IMR-90 (cell line): ENCODE data around the gene ANKRD42.

ENCODE experiments used
- CTCF ChIP-seq: conservative IDR thresholded peaks from 2 replicates; pipeline ENCODE4 v1.5.1; 2012; ENCODE audit warnings: mild to moderate bottlenecking, low read depth, low read length, improper control_type of control experiment
- ELK1 ChIP-seq: fragments of 150-350 bp; IDR thresholded peaks from 2 replicates; pipeline ENCODE4 v1.6.1; 2016; ENCODE audit warnings: low read depth, mild to moderate bottlenecking, low read length, moderate library complexity, borderline replicate concordance
- MAFK ChIP-seq: IDR thresholded peaks from 2 replicates; pipeline ENCODE4 v1.6.1; 2012; ENCODE audit warnings: low read depth, low read length, improper control_type of control experiment
- MAZ ChIP-seq: IDR thresholded peaks from 2 replicates; pipeline ENCODE4 v1.6.1; 2012; ENCODE audit warnings: low read depth, mild to moderate bottlenecking, low read length, improper control_type of control experiment, moderate library complexity, borderline replicate concordance
- MXI1 ChIP-seq: IDR thresholded peaks from 2 replicates; pipeline ENCODE4 v1.6.1; 2012; ENCODE audit warnings: low read depth, mild to moderate bottlenecking, low read length, moderate library complexity, borderline replicate concordance
- POLR2A ChIP-seq: IDR thresholded peaks from 2 replicates; pipeline ENCODE4 v1.6.1; 2012; ENCODE audit warnings: mild to moderate bottlenecking, low read depth, low read length

- no peak for TF ChIP-seq MAZ
- no peak for TF ChIP-seq POLR2A
- TF ChIP-seq CTCF, result no peak
- no peak for TF ChIP-seq MXI1
- no peak for TF ChIP-seq ELK1
- TF ChIP-seq MAFK, result no peak
These were observed 35.1 kb upstream of the ANKRD42 start for GRCh38 chr11:83158357-83158786.
